Large intestine (tissue), 3 donors: ENCODE measurements around the gene SRXN1. TPM values are rescaled to one million over a fixed set of nuclear protein-coding genes. Genes with fewer than 3 reads are reported as not detected.
"Not testable (repeated sequence)": the region's sequence is repeated elsewhere in the genome, so short reads cannot be mapped to it uniquely, and the experiment has no call there.

Source experiments
- DNase-seq, 2 donors: peaks; one replicate each; pipeline versions ENCODE4 v3.0.0 to v3.0.0-alpha.2; 2013
- H3K27ac ChIP-seq: one replicate; pipeline ENCODE4 v1.5.1; 2013; ENCODE audit warnings: low read length
- H3K27me3 ChIP-seq: 2 replicates; pipeline ENCODE4 v1.6.1; 2013; ENCODE audit warnings: low read length; ENCODE audit not compliant: control insufficient read depth, insufficient read depth
- H3K36me3 ChIP-seq: 2 replicates; pipeline ENCODE4 v1.6.1; 2013; ENCODE audit warnings: low read length; ENCODE audit not compliant: control insufficient read depth, insufficient read depth
- H3K4me1 ChIP-seq: one replicate; pipeline ENCODE4 v1.6.1; 2013; ENCODE audit warnings: low read length; ENCODE audit not compliant: control insufficient read depth, insufficient read depth
- H3K4me3 ChIP-seq: one replicate; pipeline ENCODE4 v1.5.1; 2013; ENCODE audit warnings: low read length
- H3K9me3 ChIP-seq: one replicate; pipeline ENCODE4 v1.6.1; 2013; ENCODE audit warnings: mild to moderate bottlenecking, low read depth, low read length, moderate library complexity; ENCODE audit not compliant: control insufficient read depth
- WGBS: methylation state at CpG from one replicate; pipeline ENCODE4 v1.1.5; 2013; ENCODE audit warnings: low lambda C conversion rate; ENCODE audit not compliant: insufficient coverage; 5-methylcytosine and 5-hydroxymethylcytosine counted together
- polyA plus RNA-seq: library from polyadenylated mRNA; unstranded; fragments of 120-200 nt; gene quantifications from one replicate; pipeline ENCODE4 v1.2.1, GENCODE V29; 2013

The SRXN1 gene
- polyA plus RNA-seq, 1 donor: 18.0 TPM

GRCh38 chr20:646868-647233 is 6.1 kb downstream of the SRXN1 start:
- H3K36me3 ChIP-seq: peaks cover 32% of the 10 kb centered on the region
- peaks cover 4% of the 10 kb centered on the region for H3K27me3 ChIP-seq
- peaks cover 6% of the 10 kb centered on the region for H3K4me1 ChIP-seq
- no peak overlapping the region for H3K27ac ChIP-seq
- no peaks in the 10 kb centered on the region for H3K9me3 ChIP-seq
- no CpG with 5 or more reads among the region's 2 CpGs for WGBS
- no peak for DNase-seq
- no peak overlapping the region for H3K4me3 ChIP-seq

- Histone ChIP-seq H3K27me3 (peaks cover 5% of the 10 kb centered on the region), H3K4me3 (no peak overlapping the region), H3K36me3 (peaks cover 32% of the 10 kb centered on the region), H3K9me3 (no peaks in the 10 kb centered on the region), H3K4me1 (peaks cover 6% of the 10 kb centered on the region), H3K27ac (no peak overlapping the region)
- no CpG with 5 or more reads among the region's 10 CpGs for WGBS
- DNase-seq: no peak
Observed at GRCh38 chr20:646107-646867, 6.7 kb downstream of the SRXN1 start.

- no peak overlapping the region for H3K4me3 ChIP-seq
- no peak overlapping the region for H3K27ac ChIP-seq
- H3K4me1 ChIP-seq: peaks cover 6% of the 10 kb centered on the region
- peak; percentile 49 to 60 for DNase-seq
- H3K9me3 ChIP-seq: no peaks in the 10 kb centered on the region
- H3K36me3 ChIP-seq: peaks cover 28% of the 10 kb centered on the region
- WGBS: no CpG with 5 or more reads among the region's 20 CpGs
- peaks cover 7% of the 10 kb centered on the region for H3K27me3 ChIP-seq
Observed at GRCh38 chr20:645318-646106, 7.5 kb downstream of the SRXN1 start.

- peaks cover 10% of the 10 kb centered on the region for H3K27me3 ChIP-seq
- peaks cover 24% of the 10 kb centered on the region for H3K36me3 ChIP-seq
- peaks cover 6% of the 10 kb centered on the region for H3K4me1 ChIP-seq
- no peak overlapping the region for H3K4me3 ChIP-seq
- DNase-seq: no peak
- H3K27ac ChIP-seq: no peak overlapping the region
- no peaks in the 10 kb centered on the region for H3K9me3 ChIP-seq
- 90% methylated on average over 2 of the region's 11 CpGs for WGBS
Observed at GRCh38 chr20:644692-645317, 8.2 kb downstream of the SRXN1 start.

- Histone ChIP-seq H3K4me1 (peaks cover 6% of the 10 kb centered on the region), H3K27ac (no peak overlapping the region), H3K27me3 (peaks cover 10% of the 10 kb centered on the region), H3K9me3 (no peaks in the 10 kb centered on the region), H3K4me3 (no peak overlapping the region), H3K36me3 (peaks cover 9% of the 10 kb centered on the region)
- 10% methylated on average over 4 of the region's 57 CpGs for WGBS
- peak; percentile 29 to 34 for DNase-seq
Observed at GRCh38 chr20:642398-643174, 10.4 kb downstream of the SRXN1 start.

GRCh38 chr20:642013-642397 is 11.0 kb downstream of the SRXN1 start:
- H3K36me3 ChIP-seq, H3K27ac ChIP-seq, DNase-seq, H3K4me1 ChIP-seq, H3K4me3 ChIP-seq, H3K9me3 ChIP-seq: not testable (repeated sequence)
- H3K27me3 ChIP-seq: peaks cover 14% of the 10 kb centered on the region
- no CpG with 5 or more reads among the region's 13 CpGs for WGBS

GRCh38 chr20:641516-641875 is 11.5 kb downstream of the SRXN1 start:
- DNase-seq: peak in 1 of 2 donors; percentile 35
- Histone ChIP-seq H3K9me3 (no peaks in the 10 kb centered on the region), H3K4me3 (no peak overlapping the region), H3K27me3 (peaks cover 15% of the 10 kb centered on the region), H3K4me1 (peaks cover 6% of the 10 kb centered on the region), H3K27ac (no peak overlapping the region), H3K36me3 (no peaks in the 10 kb centered on the region)
- WGBS: no CpG with 5 or more reads among the region's 12 CpGs

GRCh38 chr20:640674-641515 is 12.1 kb downstream of the SRXN1 start:
- DNase-seq: no peak
- Histone ChIP-seq H3K4me3 (no peak overlapping the region), H3K27ac (no peak overlapping the region), H3K9me3 (no peaks in the 10 kb centered on the region), H3K27me3 (peaks cover 18% of the 10 kb centered on the region), H3K4me1 (peaks cover 3% of the 10 kb centered on the region), H3K36me3 (no peaks in the 10 kb centered on the region)
- no CpG with 5 or more reads among the region's 11 CpGs for WGBS

- Histone ChIP-seq H3K4me3 (no peak overlapping the region), H3K4me1 (no peaks in the 10 kb centered on the region), H3K36me3 (no peaks in the 10 kb centered on the region), H3K27ac (no peak overlapping the region), H3K9me3 (no peaks in the 10 kb centered on the region), H3K27me3 (peaks cover 29% of the 10 kb centered on the region)
- WGBS: no CpG with 5 or more reads among the region's 1 CpG
- no peak for DNase-seq
Observed at GRCh38 chr20:638579-638978, 14.4 kb downstream of the SRXN1 start.
